HCT116 (cell line): ENCODE data around the gene KDSR.

ENCODE experiments used
- EZH2phosphoT487 ChIP-seq: fragments of 200-600 bp; IDR thresholded peaks from 2 replicates; pipeline ENCODE4 v1.6.1; 2018; ENCODE audit warnings: antibody characterized with exemption, borderline replicate concordance
- POLR2A ChIP-seq: IDR thresholded peaks from 2 replicates; pipeline ENCODE4 v1.7.0; 2011; ENCODE audit warnings: borderline replicate concordance; ENCODE audit not compliant: insufficient read depth, insufficient read length; ENCODE audit errors: extremely low read depth
- POLR2AphosphoS5 ChIP-seq: IDR thresholded peaks from 2 replicates; pipeline ENCODE4 v1.6.1; 2011; ENCODE audit warnings: mild to moderate bottlenecking, low read depth, low read length, moderate library complexity
- TF ChIP-seq, protein P1 (sequence below), 3 experiments: fragments of 200-600 bp in 1 of 3; sonication (generic) in 1 of 3; IDR thresholded peaks in 2 of 3; conservative IDR thresholded peaks in 1 of 3; 2 replicates each; pipeline ENCODE4 v1.5.1; 2012 to 2017; ENCODE audit warnings: low read depth in 2 of 3, low read length in 2 of 3, antibody characterized with exemption in 1 of 3, borderline replicate concordance in 1 of 3, control low read depth in 1 of 3, mild to moderate bottlenecking in 1 of 3, mixed read lengths in 1 of 3, mixed run types in 1 of 3, moderate library complexity in 1 of 3; ENCODE audit not compliant: insufficient read depth in 1 of 3

DNA sequence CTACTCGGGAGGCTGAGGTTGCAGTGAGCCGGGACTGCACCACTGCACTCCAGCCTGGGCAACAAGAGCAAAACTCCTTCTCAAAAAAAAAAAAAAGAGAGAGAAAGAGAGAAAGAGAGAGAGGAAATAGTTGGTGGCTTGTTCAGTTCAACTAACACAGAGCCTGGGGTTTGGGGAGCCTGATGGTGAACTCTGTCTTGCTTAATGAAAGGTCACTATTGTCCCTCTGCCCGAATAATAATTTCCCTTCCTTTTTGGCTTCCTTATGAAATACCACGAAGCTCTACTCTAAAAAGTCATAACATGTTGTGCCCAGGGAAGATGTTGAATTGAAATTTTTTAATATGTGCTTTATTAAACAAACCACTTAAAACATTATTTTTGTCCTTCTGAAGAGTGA is 64.8 kb downstream of the KDSR start:
- TF ChIP-seq POLR2A: no peak
- TF ChIP-seq, protein P1, sequence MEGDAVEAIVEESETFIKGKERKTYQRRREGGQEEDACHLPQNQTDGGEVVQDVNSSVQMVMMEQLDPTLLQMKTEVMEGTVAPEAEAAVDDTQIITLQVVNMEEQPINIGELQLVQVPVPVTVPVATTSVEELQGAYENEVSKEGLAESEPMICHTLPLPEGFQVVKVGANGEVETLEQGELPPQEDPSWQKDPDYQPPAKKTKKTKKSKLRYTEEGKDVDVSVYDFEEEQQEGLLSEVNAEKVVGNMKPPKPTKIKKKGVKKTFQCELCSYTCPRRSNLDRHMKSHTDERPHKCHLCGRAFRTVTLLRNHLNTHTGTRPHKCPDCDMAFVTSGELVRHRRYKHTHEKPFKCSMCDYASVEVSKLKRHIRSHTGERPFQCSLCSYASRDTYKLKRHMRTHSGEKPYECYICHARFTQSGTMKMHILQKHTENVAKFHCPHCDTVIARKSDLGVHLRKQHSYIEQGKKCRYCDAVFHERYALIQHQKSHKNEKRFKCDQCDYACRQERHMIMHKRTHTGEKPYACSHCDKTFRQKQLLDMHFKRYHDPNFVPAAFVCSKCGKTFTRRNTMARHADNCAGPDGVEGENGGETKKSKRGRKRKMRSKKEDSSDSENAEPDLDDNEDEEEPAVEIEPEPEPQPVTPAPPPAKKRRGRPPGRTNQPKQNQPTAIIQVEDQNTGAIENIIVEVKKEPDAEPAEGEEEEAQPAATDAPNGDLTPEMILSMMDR (IDR thresholded peaks at IDR 0.05 in 2 of 3, conservative IDR thresholded peaks at IDR 0.05 in 1 of 3; ENCODE audit: borderline replicate concordance in 1 of 3, insufficient read depth in 1 of 3, low read depth in 2 of 3, low read length in 2 of 3): no peak
- TF ChIP-seq EZH2phosphoT487: no peak
- TF ChIP-seq POLR2AphosphoS5: no peak
